Pons (tissue), 1 donor: Measurements from ENCODE around the gene BCL6B.

Source experiments
- DNase-seq: peaks from one replicate; pipeline ENCODE4 v3.0.0-alpha.2; 2016; ENCODE audit warnings: low spot score

The BCL6B gene

GRCh38 chr17:7010523-7010922 lies 12.3 kb upstream of the BCL6B start:
- no peak for DNase-seq

- DNase-seq: no peak
Observed at GRCh38 chr17:7011415-7011814, 11.4 kb upstream of the BCL6B start.

DNA sequence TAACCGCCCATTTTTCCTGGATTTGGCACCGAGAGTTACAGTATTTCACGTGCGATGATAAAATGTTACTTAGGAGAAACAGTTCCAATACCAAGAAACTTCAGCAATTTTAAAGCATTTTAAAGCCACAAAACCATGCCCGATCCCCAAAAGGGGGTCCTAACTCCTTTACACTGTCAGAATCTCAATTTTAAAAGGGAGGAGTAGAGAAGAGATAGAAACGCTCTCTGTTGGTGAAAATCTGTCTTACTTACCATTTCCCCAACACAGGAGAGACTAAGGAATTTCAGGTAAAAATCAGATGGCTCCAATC lies 11.0 kb upstream of the BCL6B start:
- DNase-seq: no peak

- peak; percentile 96 for DNase-seq
Observed at GRCh38 chr17:7014261-7014994, 8.4 kb upstream of the BCL6B start.

DNA sequence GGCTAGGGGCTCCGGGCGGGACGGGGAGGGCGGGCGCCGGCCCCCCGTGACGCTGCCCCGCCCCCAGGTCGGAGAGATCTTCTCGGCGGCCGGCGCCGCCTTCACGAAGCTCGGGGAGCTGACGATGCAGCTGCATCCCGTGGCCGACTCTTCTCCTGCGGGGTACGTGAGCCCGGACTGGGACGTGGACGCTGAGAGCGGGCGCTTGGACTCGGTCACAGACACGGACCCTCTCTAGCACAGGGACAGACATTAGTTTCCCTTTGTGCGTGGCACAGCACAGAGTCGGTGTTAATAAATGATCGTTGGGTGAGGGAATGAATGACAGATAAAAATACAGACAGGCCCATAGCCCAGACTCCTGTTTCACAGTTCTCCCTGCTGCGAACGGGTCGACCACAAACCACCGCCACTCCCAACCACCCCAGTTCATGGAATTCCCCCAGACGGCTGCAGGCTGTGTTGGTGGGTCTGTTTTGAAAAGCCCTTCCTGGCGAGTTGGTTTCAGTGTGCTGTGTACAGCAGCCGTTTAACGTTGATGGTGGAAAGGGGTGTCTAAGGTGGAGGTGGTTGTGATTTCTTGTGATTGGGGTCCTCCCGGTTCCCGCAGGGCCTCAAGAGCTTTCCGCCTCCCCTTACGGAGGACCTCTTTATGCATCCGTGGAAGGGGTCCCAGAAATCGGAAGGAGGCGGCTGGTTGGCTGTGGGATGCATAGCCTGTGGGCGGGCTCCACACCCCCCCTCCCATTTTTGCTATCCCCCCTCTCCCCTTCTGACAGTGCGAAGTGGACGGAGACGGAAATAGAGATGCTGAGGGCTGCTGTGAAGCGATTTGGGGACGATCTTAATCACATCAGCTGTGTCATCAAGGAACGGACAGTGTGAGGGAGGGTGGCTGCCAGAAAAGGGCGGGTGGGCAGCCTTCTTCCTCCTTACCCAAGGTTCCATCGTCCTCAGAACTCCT lies 7.6 kb upstream of the BCL6B start:
- DNase-seq: no peak

GRCh38 chr17:7016418-7016817 lies 6.4 kb upstream of the BCL6B start:
- no peak for DNase-seq

DNA sequence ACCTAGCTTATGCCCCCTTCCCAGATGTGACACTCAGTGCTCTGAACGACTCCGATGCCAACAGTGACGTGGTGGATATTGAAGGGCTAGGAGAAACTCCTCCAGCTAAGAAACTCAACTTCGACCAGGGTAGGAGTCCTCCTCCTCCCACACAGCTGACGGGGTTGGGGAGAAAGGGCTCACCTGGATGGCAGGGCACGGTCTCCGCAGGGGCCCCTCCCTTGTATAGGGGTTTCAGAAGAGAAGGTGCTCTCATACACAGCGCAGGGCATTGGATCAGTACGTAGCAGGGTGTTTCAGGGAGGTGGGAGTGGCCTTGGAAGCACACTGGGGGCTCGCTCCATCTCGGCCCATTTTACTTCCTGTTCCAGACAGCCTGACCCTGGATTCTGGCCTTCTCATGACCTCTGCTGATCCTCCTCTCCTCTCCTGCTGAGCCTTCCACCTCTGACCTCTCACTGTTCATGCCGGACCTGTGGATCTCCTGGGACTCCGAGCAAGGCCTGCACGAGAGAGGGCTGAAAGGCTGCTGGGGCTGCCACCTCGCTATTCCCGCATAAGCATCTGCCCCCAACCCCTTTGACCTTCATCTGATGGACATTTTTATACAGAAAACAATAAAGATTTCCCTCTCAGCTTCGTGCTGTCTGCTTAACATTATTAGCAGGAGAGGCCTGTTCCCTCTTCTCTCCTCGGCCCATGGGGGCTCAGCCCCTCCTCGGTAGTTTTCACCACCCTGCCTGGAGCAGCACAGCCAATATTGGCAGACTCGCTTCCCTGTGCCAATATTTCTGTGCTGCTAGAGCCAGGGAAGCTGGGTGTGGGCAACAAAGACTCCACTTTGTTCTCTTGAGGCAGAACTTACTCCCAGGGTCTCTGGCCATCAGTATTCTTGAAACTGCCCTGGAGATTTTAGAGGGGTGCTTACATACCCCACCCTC lies 5.7 kb upstream of the BCL6B start:
- DNase-seq: no peak

DNA sequence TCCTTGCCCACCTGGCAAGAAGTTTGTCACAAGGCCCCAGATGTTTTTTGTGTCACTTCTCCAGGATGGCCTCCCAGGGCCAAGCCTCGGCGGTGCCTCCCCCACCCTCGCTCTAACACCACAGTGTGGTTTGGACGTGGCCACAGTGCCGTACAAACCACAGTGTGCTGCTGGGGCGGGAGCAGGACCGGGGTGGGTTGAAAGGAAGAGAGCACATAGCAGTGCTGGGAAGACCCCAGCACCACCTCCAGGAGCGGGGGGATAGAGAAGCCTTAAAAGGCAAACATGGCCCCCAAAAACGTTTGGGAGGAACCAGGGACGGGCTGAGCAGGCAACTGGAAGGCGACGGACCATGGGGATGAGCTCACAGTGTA lies 5.0 kb upstream of the BCL6B start:
- no peak for DNase-seq

DNA sequence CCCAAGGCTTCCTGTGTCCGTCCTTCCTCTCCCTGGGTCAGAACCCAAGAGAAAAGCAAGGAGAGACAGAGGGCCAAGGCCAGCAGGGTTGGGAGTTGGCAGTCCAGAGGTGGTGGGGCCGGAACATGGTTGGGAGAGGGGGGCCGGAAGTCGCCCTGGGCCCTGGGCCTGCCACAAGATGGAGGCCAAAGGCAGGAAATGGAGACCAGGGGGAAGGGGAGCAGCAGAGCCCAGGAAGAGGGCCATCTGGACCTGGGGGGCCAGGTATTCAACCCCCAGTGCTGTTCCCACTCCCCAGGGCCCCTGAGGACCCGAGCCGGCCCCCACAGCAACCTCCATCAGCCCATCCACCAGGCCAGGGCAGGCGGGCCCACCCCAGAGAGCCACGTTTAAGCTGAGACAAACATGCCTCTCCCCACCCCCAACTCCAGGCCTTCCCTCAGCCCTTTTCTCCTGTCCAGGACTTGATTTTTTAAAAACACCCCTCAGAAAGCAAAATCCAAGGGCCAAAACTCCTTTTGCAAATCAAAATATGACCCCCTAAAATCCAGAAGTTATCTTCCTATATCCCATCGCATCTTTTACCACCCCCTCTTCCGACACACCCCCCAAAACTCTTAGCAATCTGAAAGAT lies 4.4 kb upstream of the BCL6B start:
- DNase-seq: no peak

DNA sequence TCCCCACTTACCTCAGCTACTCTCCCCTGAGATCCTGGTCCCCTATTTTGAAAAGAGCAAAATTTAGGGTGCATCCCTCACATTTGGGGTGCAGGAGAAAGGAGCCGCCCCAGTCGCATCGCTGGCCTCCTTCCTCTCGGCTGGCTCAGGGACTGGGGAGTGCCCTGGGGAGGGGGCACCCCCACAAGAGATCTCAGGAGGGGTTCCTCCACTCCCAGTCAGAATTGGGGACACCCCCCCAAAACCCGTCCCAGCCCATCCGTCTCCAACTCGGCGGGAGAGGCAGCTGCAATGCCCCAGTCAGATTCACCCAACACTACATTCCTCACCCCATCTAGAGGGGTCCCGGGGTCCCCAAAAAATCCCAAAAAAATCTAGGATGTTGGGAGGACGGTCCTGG lies 3.5 kb upstream of the BCL6B start:
- no peak for DNase-seq

DNA sequence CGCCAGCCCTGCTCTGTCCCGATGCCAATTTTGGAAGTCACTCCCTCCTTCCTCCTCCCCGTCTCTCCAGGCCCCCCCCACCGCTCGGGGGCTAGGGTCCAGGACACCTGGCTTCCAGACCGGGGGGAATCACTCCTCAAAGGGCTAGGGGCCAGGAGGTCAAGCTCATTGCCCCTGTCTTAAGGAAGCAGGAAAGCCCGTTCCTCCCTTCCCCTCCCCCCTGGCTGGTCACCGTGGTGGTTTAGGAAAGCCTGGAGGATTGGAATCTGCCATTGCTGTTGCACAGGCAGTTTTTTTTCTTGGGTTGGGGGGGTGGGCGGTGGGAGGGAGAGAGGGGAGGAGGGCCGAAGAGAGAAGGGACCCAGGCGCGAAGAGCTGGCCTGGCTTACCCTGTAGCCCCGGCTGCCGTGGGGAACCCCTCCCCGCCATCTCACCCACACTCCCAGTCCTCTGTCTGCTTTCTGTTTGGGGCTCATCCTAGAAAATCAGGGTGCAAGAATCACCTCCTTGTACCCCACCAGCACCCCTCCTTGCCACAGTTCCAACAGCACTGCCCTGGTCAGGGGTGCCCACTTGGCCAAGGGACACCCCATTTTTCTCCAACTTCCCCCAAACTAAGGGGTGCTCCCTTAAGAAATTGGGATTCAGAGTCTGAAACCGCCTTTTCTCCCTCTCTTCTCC lies 2.9 kb upstream of the BCL6B start:
- DNase-seq: no peak

GRCh38 chr17:7020894-7021664 lies 1.8 kb upstream of the BCL6B start:
- DNase-seq: no peak

- DNase-seq: peak; percentile 46
Observed at GRCh38 chr17:7021993-7022778, 664 bp upstream of the BCL6B start.

DNA sequence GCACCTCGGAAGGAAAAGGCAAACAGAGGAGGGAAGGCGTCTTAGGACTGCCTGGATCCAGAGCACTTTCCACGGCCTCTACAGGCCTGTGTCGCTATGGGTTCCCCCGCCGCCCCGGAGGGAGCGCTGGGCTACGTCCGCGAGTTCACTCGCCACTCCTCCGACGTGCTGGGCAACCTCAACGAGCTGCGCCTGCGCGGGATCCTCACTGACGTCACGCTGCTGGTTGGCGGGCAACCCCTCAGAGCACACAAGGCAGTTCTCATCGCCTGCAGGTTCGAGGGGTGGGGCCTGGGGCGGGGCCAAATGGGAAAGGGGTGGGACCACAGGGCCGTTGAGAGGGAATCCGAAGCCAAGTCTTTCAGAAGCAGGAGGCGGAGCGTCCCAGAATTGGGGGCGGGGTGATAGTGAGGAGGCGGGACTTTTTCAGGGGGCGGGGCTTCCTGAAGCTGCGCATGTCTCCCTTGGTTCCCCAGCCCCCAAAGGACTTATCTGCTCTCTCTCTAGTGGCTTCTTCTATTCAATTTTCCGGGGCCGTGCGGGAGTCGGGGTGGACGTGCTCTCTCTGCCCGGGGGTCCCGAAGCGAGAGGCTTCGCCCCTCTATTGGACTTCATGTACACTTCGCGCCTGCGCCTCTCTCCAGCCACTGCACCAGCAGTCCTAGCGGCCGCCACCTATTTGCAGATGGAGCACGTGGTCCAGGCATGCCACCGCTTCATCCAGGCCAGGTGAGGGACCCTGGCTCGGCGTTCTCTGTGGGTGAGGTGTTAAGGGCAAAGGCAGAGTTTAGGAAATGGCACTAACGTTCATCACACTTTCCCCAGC lies 939 bp downstream of the BCL6B start:
- DNase-seq: peak; percentile 59

GRCh38 chr17:7024402-7024785 lies 1.5 kb downstream of the BCL6B start:
- DNase-seq: no peak

- no peak for DNase-seq
Observed at GRCh38 chr17:7025245-7025644, 2.4 kb downstream of the BCL6B start.

DNA sequence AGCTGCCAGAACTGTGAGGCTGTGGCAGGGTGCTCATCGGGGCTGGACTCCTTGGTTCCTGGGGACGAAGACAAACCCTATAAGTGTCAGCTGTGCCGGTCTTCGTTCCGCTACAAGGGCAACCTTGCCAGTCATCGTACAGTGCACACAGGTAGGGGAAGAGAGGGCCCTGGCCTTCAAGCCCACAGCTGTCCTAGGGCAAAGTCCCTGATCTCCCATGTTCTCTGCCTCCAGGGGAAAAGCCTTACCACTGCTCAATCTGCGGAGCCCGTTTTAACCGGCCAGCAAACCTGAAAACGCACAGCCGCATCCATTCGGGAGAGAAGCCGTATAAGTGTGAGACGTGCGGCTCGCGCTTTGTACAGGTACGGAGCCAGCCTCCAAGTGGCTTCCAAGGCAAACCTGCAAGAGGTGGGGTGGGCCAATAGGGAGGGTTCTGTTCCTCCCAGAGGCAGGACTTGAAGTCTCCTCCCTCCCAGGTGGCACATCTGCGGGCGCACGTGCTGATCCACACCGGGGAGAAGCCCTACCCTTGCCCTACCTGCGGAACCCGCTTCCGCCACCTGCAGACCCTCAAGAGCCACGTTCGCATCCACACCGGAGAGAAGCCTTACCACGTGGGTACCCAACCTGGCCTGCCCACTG lies 3.7 kb downstream of the BCL6B start:
- DNase-seq: no peak

GRCh38 chr17:7027335-7027734 lies 4.5 kb downstream of the BCL6B start:
- DNase-seq: no peak
